IPS DF 4.7 (cell line): ENCODE measurements around the gene ZBTB40.

Experiments
- DNase-seq: peaks from one replicate; pipeline ENCODE4 v3.0.0-alpha.2; 2013; ENCODE audit warnings: low spot score; ENCODE audit errors: extremely low read depth

The ZBTB40 gene

DNA sequence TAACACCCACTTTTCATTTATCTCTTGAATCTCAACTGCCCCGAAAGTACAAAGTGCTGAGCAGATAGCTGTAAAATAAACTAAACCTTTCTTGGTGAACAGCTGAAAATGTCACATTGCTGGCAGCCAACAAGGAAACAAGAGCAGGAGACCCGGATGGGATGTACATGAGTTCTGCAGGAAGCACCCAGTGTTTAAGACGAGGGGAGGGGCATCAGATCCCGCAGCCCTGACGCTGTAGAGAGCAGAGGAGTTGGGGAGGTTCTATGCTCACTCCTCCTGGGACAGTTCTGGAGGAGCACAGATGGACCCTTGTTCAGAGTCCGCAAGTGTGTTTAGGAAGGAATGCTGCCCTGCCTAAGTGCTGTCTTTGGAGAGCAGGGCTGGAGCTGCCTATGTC lies 79.6 kb downstream of the ZBTB40 start:
- no peak for DNase-seq

DNA sequence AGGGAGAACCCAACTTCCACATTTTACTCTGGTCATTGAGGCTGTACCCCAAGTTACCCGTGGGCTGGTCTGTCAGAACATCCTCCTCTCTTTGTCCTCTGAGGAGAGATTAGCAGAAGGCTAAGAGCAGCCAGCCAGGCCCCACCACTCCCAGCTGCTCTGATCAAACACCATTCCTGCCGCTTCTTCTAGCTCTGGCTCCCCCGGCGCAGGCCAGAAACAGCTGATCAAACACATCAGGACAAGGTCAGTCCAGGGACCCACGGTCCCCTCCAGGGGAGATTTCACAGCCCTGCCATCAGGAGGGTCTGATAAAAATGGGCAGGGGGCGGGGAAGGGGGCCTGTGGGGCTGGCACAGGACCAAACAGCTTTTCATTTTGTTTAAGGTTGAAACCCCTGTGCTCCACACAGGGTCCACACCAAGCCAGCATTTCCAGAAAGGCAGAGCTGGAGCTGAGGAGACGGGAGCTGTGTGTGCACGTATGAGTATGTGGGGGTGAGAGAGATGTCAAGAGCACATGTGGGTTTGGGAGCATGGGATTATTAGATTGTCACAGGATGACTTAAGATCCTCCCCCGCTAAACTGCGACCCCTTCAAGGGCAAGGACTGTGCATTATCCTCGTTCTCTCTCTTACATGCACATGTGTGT lies 81.7 kb downstream of the ZBTB40 start:
- DNase-seq = no peak

DNA sequence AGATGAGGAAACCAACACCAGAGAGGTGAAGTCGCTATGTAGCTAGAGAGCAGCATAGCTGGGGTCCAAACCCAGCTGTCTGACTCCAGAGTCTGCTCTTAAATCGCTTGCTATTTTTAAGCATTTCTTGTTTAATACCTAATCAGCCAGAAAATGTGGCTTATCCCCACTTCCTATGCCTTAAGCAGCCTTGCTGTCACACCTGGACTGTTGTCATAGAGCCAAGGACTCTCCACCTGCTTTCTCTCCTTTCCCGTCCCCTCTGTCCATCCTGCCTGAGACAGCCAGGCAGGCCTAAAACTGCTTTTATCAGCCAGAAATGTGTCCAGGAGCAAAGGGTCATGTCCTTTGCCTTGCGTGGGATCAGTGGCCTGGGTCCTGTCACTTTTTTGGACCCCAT lies 83.3 kb downstream of the ZBTB40 start:
- no peak for DNase-seq

DNA sequence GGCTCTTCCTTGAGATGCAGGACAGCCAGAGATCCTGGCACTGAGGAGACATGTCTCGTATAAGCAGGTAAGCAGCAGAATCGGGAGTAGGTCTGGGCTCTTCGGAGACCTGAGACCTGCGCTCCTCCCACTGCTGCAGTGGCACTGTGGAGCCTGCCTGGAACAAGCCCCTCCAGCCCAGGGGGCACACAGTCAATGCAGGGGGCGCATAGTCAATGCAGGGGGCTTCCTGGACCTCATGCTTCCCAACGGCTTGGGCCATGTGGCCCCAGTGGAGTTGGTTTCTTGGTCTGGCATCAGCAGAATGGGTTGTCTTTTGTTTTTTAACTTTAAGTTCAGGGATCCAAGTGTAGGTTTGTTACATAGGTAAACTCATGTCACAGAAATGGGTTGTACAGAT lies 83.7 kb downstream of the ZBTB40 start:
- no peak for DNase-seq

DNA sequence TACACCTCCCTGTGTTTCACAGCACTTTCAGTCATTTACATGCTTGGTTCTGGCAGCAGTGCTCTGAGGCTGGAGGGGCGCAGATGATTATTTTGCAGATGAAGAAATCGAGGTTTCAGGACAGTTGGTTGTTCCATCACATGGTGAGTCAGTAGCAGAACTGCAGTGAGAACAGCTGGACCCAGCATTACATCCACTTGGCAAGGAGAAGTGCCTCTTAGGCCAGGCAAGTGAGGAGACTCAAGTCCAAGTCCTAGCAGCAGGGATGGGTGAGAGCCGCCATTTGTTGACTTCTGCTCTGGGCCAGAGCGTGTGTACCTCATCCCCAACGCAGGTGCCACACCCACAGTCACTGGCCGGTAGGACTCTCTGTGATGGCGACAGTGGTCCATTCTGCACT lies 84.9 kb downstream of the ZBTB40 start:
- DNase-seq = no peak

DNA sequence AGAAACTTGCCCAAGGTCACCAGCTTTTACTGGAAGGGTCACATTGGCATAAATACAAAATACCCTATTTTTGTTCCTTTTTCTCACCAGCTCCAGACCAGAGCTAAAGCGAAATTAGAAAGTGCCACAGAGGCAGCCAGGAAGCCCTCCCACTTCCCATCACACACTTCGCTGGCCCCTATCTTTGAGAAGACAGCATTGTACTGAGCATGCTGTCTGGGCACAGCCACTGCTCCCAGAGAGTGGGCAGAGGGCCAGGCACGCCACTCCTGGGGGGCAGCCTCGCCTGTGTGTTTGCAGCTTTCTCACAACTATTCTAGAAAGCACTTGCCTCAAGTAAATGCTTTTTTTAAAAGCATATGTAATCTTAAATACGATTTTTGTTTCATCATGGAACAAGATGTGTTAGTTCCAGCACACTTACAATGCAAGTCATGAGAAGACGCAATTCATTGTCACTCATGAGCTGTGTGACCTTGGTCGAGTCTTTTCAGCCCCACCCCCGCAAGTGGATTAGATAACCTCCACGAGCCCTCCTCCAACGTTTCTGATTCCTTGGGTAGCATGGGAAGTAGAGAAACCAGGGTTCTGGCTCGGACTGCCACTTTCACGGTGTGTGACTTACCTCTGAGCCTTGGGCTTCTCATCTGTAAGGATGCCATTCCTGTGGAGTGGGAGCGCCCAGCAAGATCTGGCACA lies 85.9 kb downstream of the ZBTB40 start:
- DNase-seq = no peak

DNA sequence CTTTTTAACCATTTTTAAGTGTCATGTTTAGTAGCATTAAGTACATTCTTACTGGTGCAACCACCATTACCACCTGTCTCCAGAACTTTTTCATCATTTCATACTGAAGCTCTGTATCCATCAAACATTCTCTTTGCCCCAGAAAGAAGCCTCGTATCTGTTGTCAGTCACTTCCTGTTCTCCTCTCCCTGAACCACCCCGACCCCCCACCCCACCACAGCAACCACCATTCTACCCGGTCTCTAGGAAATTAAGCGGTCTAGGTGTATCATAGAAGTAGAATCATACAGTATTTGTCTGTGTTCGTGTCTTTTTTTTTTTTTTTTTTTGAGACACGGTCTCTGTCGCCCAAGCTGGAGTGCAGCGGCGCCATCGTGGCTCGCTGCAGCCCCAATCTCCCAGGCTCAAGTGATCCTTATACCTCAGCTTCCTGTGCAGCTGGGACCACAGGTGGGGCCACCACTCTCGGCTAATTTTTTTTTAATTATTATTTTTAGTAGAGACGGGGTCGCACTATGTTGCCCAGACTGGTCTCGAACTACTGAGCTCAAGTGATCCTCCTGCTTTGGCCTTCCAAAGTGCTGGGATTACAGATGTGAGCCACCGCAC lies 88.0 kb downstream of the ZBTB40 start:
- DNase-seq = no peak

DNA sequence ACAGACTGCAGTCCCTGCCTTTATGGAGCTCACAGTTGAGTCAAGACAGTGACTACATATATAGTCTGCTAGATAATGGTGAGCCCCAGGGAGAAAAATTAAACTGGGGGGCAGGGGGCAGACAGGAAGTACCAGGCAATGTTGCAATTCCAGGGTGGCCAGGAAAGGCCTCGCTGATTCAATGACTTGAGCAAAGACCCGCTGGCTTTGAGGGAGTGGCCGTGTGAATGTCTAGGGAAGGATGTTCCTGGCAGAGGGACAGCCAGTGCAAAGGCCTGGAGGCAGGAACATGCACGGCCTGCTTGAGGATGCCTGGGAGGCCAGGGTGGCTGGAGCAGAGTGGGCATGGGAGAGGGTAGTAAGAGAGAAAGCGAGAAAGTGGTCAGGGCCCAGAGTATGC lies 88.7 kb downstream of the ZBTB40 start:
- DNase-seq = no peak

DNA sequence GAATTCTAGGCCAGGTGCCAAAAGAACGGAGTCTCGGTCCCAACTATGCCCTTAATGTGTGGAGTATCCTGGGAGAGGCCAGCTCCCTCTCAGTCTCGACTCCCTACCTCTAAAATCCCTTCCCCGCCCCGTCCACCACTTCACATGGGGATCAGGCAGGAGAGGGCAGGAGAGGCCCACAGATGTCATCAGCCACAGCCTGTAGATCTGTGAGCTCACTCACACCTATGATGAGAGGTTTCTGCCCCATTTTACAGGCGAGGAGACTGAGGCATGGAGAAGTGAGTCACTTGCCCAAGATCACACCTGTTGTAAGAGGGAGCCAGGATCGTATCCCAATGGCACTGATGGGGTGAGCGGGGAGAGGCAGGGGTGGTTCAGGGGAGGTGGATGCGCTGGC lies 91.2 kb downstream of the ZBTB40 start:
- no peak for DNase-seq

DNA sequence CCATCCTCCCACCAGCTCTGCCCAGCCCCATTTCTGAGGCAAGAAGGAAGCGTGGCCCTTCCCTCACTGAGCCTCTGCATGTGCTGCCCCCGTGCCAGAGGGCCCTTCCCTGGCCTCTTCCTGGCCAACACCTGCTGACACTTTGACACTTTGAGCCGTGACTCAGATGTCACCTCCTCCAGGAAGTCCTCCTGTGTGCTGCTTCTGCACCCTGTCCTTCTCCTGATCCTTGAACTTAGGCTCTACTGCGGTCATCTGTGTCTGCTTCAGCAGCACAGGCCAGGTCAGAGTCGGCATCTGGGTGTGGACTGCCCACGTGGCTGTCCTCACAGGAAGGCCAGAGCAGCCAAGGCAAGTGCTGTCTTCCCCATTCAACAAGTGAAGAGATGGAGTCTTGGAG lies 92.0 kb downstream of the ZBTB40 start:
- DNase-seq = no peak

DNA sequence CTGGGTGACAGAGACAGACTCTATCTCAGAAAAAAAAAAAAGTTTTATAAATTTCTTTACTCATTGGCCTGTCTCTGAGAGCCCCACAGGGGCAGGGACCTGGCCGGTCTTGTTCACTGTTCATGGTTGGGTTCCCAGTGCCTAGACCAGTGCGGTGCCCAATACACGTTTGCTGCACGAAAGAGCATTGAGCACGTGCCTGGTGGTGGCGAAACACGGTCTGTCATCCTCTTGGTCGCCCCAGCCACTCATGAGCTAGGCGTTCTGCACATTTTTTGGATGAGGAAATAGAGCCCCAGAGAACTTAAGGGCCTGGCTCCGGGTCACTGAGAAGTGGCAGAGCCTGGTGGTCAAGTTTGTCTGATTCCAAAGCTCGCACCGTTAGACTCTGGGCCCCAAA lies 93.0 kb downstream of the ZBTB40 start:
- no peak for DNase-seq

DNA sequence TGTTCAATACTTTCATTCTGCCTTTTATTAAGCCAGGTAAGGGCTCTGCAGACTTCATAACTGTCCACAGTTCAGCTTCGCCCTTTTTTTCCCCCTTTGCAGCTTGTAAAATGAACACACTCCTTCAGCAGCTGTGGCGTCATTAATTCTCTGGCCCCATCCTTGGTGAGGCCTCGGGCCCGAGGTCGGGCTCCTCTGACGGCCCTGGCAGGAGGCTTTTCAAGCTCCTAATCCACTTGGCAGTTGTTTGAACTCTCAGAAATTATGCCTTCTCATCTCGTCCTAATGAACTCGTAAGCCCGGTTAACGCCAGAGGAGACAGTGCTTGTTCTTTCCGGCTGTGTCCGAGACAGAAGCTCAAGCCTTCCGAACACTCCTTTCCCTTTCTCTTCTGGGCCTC lies 93.5 kb downstream of the ZBTB40 start:
- no peak for DNase-seq

DNA sequence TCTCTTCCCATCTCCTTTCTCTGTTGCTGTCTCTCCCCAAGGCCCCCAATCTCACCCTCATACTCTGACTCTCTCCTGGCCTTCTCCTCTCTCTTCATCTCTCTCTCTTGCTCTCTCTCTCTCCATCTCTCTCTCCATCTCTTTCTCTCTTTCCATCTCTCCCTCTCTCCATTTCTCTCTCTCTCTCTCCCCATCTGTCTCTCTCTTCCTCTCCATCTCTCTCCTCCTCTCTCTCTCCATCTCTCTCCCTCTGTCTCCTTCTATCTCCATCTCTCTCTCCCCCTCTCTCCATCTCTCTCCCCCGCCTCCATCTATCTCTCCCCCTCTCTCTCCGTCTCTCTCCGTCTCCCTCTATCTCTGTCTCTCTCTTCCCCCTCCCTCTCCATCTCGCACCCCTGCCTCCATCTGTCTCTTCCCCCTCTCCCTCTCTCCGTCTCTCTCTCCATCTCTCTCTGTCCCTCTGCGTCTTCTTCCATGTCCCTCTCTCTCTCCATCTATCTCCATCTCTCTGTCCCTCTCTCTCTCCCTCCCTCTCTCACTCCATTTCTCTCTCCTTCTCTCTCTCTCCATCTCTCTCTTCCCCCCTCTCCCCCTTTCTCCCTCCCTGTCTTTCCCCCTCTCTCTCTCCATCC lies 95.7 kb downstream of the ZBTB40 start:
- DNase-seq = no peak

DNA sequence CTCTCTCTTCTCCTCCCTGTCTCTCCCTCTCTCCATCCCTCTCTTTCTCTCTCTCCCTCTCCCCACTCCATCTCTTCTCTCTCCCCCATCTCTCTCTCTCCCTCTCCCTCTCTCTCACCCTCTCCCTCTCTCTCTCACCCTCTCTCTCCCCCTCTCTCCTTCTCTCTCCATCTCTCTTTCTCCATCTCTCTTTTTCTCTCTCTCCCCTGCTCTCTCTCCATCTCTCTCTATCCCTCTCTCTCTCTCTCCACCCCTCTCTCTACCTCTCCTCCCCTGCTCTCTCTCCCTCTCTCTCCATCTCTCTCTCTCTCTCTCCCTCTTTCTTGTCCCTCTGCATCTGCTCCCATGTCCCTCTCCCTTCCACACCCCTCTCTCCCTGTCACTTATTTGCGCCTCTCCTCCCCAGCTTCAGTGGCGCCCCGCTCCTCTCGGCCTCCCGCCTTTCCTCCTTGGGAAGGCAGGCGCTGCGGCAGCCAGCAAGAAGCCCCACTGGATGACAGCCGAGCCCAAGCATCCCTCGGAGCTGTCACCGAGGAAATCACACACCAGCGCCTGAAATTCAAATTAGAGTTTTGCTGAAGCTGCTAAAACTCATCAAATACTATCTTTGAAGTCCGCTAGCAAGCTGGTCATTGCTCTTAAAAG lies 96.3 kb downstream of the ZBTB40 start:
- no peak for DNase-seq

DNA sequence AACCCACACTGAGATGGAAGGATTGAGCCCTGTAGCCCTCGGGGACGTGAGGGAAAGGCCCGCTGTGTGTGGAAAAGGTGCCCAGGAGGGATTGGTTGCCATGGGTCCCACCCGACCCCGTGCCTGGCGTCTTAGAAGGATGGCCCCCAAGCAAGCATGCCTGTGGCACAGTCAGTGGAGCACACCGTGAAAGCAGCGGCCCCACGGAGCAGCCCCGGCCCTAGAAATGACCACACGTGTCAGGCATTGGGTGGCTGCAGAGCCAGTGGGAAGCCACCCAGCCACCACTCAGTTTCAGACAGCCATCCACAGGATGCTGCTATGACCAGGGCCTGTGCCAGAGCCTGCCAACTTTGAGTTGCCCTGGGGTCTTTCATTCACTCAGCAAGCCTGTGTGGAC lies 98.4 kb downstream of the ZBTB40 start:
- no peak for DNase-seq

DNA sequence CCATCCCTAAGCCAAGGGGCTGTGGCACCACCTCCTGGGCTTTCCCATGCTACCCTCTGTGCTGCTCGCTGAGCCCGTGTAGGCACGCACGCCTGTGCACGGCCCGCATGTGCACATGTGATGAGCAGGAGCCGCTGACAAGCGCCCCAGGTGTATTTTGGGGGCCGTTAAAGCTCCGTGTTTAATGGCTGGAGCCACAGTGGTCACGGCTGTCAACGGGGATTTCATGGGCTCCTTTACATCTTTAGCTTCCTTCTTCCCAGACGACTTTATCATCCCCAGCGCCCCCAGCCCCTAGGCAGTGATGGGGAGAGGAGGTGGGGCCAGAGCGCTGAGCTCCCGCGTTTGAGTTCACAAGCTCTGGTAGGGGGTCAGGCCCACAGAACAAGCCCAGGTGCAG lies 99.9 kb downstream of the ZBTB40 start:
- no peak for DNase-seq

DNA sequence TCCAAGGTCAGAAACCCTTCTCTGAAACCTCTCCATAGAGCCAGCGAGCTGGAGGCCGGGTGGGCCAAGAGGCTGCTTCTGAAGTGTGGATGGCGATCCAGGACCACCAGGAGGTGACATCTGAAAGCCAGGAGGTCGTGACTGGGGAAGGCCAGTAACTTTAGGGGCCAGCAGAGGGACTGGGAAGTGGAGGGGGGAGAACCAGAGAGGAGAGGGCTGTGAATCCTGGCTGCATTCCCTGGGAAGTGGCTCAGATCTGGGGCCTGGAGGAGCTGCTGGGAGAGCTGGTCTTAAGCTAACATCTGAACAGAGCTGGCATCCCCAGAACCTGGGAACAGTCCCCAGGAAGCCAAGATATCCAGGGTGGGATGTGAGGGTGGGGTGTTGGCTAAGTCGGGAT lies 100.4 kb downstream of the ZBTB40 start:
- DNase-seq = no peak

DNA sequence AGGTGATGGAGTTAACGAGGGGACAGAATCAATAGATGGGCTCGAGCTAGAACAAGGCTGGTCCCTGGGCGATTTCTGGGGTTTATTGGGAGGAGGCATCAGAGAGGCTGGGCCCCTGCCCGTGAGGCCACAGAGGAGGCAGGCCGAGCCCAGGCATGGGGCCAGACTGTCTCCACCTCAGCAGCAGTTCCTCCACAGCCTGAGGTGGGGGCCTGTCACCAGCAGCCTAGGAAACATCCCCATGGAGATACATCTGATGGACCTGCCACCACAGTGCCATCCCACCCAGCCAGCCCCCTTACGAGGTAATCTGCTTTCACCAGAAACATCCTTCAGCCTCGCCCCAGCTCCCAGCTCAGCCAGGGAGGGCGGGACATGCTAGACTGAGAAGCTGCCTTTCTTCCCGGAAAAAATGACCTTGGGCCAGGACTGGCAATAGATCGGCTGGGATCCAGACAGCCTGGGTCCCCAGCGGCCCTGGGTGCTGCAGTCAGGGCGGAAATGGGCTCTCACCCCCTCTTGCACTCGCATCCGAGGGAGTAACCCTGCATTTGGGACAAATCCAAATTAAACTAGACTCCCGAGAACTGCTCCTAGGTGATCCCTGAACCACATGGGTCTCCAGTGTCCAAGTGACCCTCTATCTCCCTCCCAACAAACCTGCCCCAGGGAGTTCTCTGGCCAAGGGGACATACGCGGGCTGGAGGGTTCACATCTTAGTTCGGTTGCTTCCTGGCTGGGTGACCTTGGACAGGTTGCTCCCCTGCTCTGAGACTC lies 101.6 kb downstream of the ZBTB40 start:
- no peak for DNase-seq

DNA sequence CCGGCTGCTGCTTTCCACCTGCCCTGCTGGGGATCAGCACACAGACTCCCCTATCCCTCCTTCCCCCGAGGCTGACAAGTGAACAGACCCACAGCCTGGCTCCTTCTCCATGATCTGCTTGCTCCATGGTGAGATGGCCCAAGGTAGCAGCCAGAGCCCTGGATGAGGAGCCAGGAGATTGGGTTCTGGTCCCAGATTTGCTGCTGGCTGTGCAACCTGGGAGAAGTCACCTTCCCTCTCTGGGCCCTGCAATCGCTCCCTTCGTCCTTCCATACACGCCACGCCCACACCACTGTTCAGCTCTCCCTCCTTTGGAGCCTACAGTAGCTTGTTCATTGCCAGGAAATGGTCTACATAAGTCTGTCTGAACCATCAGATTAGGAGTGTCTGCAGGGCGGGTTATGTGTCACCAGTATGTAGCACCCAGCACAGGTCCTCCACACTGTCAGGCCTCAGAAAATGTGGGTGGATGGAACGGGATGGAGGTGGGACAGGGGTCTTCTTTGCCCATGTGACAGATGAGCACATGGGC lies 102.4 kb downstream of the ZBTB40 start:
- DNase-seq = no peak

DNA sequence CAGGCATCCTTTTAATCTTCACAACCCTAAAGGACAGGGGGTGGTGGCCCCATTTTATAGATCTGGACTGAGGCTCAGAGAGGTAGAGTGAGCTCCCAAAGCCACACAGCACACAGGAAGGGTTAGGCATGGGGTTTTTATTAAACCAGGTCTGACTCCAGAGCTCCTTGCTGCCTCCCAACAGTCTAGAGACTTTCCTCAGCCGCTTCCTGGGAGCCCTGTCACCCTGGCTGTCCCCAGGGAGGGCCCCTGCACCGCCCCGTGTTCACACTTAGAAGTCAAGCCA lies 103.7 kb downstream of the ZBTB40 start:
- DNase-seq = no peak

DNA sequence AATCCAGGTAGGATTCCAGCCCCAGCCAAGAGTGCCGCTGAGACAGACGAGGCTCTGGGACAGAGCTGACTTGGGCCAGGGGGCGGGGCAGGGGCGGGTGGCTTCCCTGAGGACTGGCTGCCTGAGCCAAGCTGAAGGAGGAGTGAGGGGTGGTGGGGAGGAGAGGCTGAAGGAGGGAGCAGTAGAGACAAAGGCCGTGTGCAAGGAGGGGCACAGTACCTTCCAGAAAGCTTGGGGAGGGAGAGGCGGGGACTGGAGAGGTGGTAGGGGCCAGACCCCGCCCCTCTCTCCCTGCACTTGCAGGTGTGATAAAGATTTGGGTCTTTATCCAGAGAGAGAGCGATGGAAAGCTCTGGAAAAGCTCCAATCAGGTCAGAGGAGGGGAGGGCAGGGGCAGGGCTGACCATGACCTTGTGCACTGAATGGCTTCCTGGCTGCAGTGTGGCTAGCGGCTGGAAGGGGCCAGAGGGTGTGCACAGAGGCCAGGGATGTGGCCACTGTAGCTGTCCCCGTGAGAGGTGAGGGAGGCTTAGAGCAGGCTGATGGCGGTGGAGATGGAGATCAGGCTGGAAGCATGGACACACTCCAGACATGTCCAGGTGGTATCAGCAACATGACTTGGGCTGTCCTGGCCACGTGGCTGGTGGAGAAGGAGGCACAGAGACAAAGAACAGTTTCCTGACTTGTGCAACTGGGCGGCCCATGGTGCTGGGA lies 104.9 kb downstream of the ZBTB40 start:
- peak; percentile 41 for DNase-seq
